ENCODE data around the gene NMNAT2. TPM values are rescaled to one million over a fixed set of nuclear protein-coding genes. Genes with fewer than 3 reads are reported as not detected.
A peak's percentile ranks its signal among the peaks of the same experiment; 100 is the strongest.
"Not testable (repeated sequence)": the region's sequence is repeated elsewhere in the genome, so short reads cannot be mapped to it uniquely, and the experiment has no call there.

Gene NMNAT2
- total RNA-seq, 1 donor from 2014 or later = 2.1 TPM

- ATAC-seq (ENCODE audit: poor library complexity) (no peak), DNase-seq (peak; percentile 80)
- intact Hi-C loops (cut with DNase I) = loop anchor here (2.0 to 5.0 kb wide), 2 partner anchors 37 to 192 kb away; partner anchors contain the start of gene SMG7
Measured at GRCh38 chr1:183279835-183280234, 138.3 kb downstream of the NMNAT2 start.

DNA sequence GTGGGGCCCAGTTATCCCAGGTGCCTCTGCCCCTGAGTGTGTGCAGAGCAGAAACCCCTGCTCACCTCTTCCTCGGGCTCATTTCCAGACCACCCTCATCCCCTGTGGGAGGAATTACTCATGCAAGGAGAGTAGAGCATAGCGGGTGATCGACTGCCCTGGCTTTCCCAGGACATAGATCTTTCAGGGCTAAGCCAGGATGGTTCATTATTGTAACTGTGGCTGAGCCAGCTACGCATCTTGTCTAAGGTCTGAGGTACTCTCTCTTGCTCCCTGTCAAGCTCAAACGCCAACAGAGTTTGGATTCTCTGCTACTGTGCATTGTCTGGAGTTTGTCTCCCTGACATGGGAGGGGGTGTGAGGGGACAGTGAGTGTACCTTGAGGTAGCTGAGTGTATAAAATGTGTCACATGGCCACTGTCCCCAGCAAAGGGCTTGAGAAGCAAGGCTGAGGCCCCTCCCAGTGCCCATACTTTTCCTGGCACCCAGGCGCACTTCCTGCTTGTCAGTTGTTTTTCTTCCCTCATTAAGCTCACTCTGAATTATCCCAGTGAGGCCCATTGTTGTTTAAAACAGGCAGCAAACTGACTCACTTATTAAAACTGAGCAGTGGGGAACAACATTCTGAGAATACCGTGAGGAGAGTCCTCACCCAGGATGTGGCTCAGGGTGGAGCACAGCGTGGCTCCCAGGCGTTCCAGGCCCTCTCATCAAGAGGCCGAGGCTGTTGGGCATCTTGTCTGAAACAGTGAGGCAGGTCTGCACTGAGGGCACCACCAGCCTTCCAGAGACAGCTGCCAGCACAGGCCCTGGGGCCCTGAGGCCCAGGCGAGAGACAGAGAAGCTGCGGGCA is 139.2 kb downstream of the NMNAT2 start:
- intact Hi-C loops (cut with DNase I) = no loop called here
- ATAC-seq (ENCODE audit: poor library complexity) (no peak), DNase-seq (no peak)

DNA sequence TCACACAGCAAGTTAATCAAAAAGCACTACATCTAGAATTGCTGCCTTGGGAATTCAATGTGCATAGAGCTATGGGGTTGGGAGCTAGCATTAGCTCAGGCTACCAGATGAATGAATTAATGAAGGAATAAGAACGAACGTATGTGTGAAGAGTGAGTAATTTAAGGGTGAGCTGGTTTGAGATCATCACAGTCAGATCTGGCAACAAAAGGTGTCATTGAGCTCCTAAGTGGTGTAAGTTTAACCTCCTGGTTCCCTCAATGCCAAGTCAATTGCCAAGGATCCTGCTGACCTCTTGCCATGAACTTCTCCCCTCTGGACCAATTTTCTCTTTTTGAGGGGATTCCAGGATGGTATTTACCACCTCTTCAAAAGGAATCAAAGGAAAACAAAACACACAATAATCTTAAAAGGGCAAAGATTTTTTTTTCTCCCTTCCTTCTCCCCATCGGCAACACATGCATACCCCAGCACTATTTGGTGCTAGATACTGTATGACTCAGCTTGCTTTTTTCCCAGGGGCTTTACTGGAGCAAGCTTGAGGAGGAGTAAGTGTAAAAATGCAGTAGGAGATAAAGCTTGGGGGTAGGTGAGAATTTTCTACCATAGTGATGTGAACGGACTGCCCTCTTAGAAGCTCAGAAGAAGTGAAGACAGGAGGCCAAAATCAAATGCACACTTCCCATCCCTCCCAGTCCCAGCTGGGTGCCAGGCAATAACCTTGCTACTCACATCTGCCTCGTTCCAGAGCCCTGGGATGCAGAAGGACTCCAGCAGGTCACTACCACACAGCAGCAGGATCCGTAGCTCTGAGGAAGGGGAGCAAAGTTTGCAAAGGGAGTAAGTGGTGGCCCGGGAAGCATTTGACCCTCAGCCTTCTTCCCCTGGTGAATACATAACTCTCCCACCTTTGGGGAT is 140.1 kb downstream of the NMNAT2 start:
- intact Hi-C loops (cut with DNase I) = no loop called here
- ATAC-seq (ENCODE audit: poor library complexity) = no peak

GRCh38 chr1:183276386-183277080 is 141.6 kb downstream of the NMNAT2 start:
- DNase-seq = no peak
- ATAC-seq (ENCODE audit: poor library complexity) = no peak
- intact Hi-C loops (cut with DNase I) = no loop called here

More for the DNA sequence above, 140.1 kb downstream of the NMNAT2 start:
- DNase-seq = no peak

DNA sequence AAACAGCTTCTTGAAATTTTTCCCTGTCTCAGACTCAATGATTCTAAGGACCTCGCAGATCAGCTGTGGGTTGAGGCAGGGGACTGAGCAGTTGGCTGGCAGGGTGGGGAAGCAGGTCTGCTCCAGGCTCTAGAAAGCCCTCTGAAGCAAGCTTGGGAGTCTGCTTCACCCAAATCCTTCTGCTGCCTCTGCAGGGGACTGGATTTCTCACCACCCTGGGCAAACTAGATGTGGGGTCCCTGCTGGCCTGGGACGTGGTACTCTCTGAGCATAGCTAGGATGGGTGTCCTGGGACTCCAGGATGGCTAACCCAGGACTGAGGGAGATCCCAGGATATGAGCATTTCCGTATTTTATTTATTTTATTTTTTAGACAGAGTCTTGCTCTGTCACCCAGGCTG is 142.9 kb downstream of the NMNAT2 start:
- intact Hi-C loops (cut with DNase I) = no loop called here
- no peak for ATAC-seq (ENCODE audit: poor library complexity)
- DNase-seq = no peak

DNA sequence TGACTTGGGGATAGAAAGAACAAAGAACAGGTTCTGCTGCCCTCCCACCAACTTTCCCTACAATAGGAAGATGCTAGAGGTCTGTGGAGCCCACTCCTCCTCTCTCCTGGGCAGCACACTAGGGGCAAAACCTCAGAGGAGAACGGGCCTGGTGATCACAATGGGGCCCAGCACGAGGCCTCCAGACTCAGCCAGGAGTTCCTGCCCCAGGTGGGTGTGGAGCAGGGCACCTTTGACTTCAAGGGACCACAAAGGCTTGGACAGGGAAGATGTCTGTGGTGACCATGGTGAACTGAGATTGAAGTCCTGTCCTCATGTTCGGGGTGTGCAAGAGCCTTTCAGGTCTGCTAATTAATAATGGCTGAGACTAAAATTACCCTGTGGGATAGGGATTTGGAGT is 143.3 kb downstream of the NMNAT2 start:
- no peak for ATAC-seq (ENCODE audit: poor library complexity)
- intact Hi-C loops (cut with DNase I) = no loop called here
- no peak for DNase-seq

GRCh38 chr1:183273984-183274383 is 144.2 kb downstream of the NMNAT2 start:
- DNase-seq; ATAC-seq (ENCODE audit: poor library complexity); intact Hi-C loops (cut with DNase I): not testable (repeated sequence)

GRCh38 chr1:183273300-183273699 is 144.9 kb downstream of the NMNAT2 start:
- no peak for DNase-seq
- ATAC-seq (ENCODE audit: poor library complexity) = no peak
- intact Hi-C loops (cut with DNase I) = no loop called here

- intact Hi-C loops (cut with DNase I) = no loop called here
- DNase-seq (no peak), ATAC-seq (ENCODE audit: poor library complexity) (no peak)
Measured at GRCh38 chr1:183272390-183272848, 145.8 kb downstream of the NMNAT2 start.

DNA sequence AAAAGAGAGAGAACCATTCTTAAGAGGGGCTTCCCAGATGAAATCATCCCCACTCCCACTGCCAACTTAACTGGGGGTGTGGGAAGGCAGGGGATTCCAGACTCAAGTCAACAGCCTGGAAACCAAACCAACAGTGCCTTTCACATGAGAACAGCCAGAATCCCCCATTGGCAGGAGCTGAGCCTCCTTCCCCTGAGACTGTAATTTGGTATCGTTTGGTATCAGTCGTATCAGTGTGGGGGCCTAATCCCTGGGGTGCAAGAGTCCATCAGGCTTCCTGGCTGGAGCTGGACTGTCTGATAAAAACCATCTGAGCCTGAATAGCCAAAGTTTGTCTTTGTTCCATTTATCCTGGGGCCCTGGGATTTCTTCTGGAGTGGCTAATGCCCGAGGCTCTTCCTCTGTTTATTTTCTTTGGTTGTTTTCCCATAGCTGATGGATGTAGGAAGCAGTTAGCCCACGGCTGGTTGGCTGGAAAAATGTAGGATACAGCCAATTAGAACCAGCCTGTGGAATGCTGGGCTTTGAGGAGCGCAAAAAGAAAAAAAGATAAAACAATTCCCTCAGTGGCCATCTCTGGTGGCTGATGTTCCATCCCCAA is 147.5 kb downstream of the NMNAT2 start:
- intact Hi-C loops (cut with DNase I) = no loop called here
- ATAC-seq (ENCODE audit: poor library complexity) = peak; percentile 89
- no peak for DNase-seq

- DNase-seq (no peak), ATAC-seq (ENCODE audit: poor library complexity) (peak; percentile 48)
- intact Hi-C loops (cut with DNase I) = no loop called here
Measured at GRCh38 chr1:183267646-183268431, 150.3 kb downstream of the NMNAT2 start.

DNA sequence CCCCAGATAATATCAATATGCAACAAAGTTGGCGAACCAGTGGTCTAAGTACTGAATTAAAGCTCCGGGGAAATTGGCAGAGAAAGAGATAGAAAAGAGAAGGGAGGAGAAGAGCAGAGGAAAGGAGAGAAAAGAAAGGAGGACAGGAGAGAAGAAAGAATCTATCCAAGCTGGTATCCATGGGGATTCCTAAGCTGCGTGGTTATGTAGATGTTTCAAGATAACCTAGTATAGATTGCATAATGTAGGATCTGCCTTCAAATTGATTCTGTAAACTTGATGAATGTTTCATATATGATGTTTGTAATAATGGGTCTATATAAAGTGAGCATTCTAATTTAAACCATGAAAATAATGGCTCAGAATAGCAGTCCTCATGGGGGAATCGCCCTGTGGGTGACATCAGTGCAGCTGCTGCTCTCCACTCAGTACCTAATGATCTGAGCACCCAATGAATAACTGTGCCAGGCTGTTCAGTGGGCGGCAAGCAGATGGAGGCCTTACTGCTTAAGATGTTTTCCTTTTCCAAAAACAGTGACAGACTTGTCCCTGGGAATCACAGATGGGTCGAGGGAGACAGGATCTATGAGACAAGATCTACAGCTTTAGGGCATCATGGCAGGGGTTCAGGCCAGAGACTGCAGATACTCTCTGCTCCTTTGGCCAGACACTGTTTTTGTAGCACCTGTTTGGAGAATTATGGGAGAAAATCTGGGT is 154.1 kb downstream of the NMNAT2 start:
- intact Hi-C loops (cut with DNase I) = no loop called here
- no peak for ATAC-seq (ENCODE audit: poor library complexity)

GRCh38 chr1:183262628-183263200 is 155.5 kb downstream of the NMNAT2 start:
- ATAC-seq (ENCODE audit: poor library complexity) = peak; percentile 36
- DNase-seq = no peak
- intact Hi-C loops (cut with DNase I) = no loop called here

More for the DNA sequence above, 154.1 kb downstream of the NMNAT2 start:
- DNase-seq = no peak

- intact Hi-C loops (cut with DNase I) = no loop called here
- ATAC-seq (ENCODE audit: poor library complexity) (no peak), DNase-seq (no peak)
Measured at GRCh38 chr1:183259924-183260323, 158.3 kb downstream of the NMNAT2 start.

GRCh38 chr1:183255073-183255472 is 163.1 kb downstream of the NMNAT2 start:
- DNase-seq (no peak), ATAC-seq (ENCODE audit: poor library complexity) (no peak)
- intact Hi-C loops (cut with DNase I) = no loop called here

GRCh38 chr1:183251959-183252450 is 166.2 kb downstream of the NMNAT2 start:
- intact Hi-C loops (cut with DNase I) = no loop called here
- ATAC-seq (ENCODE audit: poor library complexity) = no peak
- no peak for DNase-seq

Data from Right ventricle myocardium superior (tissue), 1 donor.